Astrocyte of the cerebellum (primary cell): ENCODE data around the gene AP2M1.

Source experiments
- DNase-seq: peaks from one replicate; pipeline ENCODE4 v3.0.0-alpha.2; 2011; ENCODE audit warnings: low read depth
- H3K4me3 ChIP-seq: 2 replicates; pipeline ENCODE4 v1.5.1; 2011; ENCODE audit warnings: mild to moderate bottlenecking, low read depth, low read length, moderate library complexity
- CTCF ChIP-seq: IDR thresholded peaks from 2 replicates; pipeline ENCODE4 v1.5.1; 2012; ENCODE audit warnings: low read length, low read depth, moderate library complexity, mild to moderate bottlenecking; ENCODE audit errors: missing control alignments
- in situ Hi-C: cut with HindIII; loops from 2 replicates; pipeline ENCODE4 v1.10.0; 2017; ENCODE audit warnings: low sequenced_read_pairs

The AP2M1 gene

GRCh38 chr3:184172681-184173373, 1.8 kb upstream of the AP2M1 start:
- peak; percentile 81 for DNase-seq
- TF ChIP-seq CTCF = no peak
- no peak overlapping the region for H3K4me3 ChIP-seq
- in situ Hi-C loops = no loop called here

GRCh38 chr3:184173374-184173722, 1.3 kb upstream of the AP2M1 start:
- in situ Hi-C loops = no loop called here
- no peak for DNase-seq
- H3K4me3 ChIP-seq = no peak overlapping the region
- TF ChIP-seq CTCF = no peak

- DNase-seq = no peak
- TF ChIP-seq CTCF = no peak
- in situ Hi-C loops = no loop called here
- no peak overlapping the region for H3K4me3 ChIP-seq
These were observed 390 bp upstream of the AP2M1 start for GRCh38 chr3:184174284-184174645.

GRCh38 chr3:184175506-184175905, 851 bp downstream of the AP2M1 start:
- in situ Hi-C loops = no loop called here
- H3K4me3 ChIP-seq = peak overlapping the region; percentile 98
- no peak for TF ChIP-seq CTCF
- DNase-seq = no peak

GRCh38 chr3:184175981-184176376, 1.3 kb downstream of the AP2M1 start:
- no peak for TF ChIP-seq CTCF
- DNase-seq = no peak
- in situ Hi-C loops = no loop called here

GRCh38 chr3:184176377-184177330, 2.0 kb downstream of the AP2M1 start:
- in situ Hi-C loops = no loop called here
- no peak for TF ChIP-seq CTCF
- DNase-seq = peak; percentile 87
- H3K4me3 ChIP-seq = peak overlapping the region; percentile 98

More at GRCh38 chr3:184175981-184176376, 1.3 kb downstream of the AP2M1 start:
- peak overlapping the region; percentile 98 for H3K4me3 ChIP-seq
